ENCODE results near the gene HEATR5A.

DNA sequence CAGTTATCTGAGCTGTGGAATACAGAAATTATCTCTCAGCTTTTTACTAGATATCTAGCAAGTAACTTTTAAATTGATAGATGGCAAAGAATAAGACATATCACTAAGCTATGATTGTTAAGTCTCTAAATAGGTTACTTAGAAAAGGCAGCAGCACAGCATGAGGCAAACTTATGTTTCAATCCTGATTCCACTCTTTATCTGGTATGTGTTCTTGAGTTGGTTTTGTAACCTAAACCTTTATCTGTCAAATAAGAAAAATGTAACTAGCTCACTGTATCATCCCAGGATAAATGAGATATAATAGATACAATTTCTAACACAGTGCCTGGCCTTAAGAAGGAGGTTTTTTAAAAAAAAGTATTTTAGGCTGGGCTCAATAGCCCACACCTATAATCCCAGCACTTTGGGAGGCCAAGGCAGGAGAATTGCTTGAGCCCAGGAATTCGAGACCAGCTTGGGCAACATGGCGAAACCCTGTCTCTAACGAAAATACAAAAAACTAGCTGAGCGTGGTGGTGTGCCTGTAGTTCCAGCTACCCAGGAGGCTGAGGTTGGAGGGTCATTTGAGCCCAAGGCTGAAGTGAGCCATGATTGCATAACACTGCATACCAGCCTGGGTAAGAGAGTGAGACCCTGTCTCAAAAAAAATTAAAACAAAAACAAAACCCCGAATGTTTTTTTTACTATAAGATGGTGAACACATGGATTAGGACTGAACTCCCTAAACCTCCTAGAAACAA, 56.8 kb downstream of the HEATR5A start:
- TF ChIP-seq POLR2A (IDR thresholded peaks at IDR 0.05) (no peak), POLR2AphosphoS5 (IDR thresholded peaks at IDR 0.05) (no peak), EP300 (IDR thresholded peaks at IDR 0.05; ENCODE audit: low read depth) (no peak)
- TF ChIP-seq, protein P1, sequence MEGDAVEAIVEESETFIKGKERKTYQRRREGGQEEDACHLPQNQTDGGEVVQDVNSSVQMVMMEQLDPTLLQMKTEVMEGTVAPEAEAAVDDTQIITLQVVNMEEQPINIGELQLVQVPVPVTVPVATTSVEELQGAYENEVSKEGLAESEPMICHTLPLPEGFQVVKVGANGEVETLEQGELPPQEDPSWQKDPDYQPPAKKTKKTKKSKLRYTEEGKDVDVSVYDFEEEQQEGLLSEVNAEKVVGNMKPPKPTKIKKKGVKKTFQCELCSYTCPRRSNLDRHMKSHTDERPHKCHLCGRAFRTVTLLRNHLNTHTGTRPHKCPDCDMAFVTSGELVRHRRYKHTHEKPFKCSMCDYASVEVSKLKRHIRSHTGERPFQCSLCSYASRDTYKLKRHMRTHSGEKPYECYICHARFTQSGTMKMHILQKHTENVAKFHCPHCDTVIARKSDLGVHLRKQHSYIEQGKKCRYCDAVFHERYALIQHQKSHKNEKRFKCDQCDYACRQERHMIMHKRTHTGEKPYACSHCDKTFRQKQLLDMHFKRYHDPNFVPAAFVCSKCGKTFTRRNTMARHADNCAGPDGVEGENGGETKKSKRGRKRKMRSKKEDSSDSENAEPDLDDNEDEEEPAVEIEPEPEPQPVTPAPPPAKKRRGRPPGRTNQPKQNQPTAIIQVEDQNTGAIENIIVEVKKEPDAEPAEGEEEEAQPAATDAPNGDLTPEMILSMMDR (IDR thresholded peaks at IDR 0.05): no peak

All from transverse colon (tissue), 4 donors.